ENCODE data around the gene DGKA. TPM values are rescaled to one million over a fixed set of nuclear protein-coding genes. Genes with fewer than 3 reads are reported as not detected.
A peak's percentile ranks its signal among the peaks of the same experiment; 100 is the strongest.

Gene DGKA
- total RNA-seq, 2 experiments from 2014 or later = 301 to 312 TPM

GRCh38 chr12:55957106-55957859 lies 26.3 kb downstream of the DGKA start:
- Mint-ChIP-seq H3K36me3 (peaks cover 15% of the 10 kb centered on the region), H3K27me3 (no peaks in the 10 kb centered on the region), H3K9me3 (ENCODE audit: low read depth) (no peaks in the 10 kb centered on the region), H3K4me3 (no peak overlapping the region), H3K27ac (no peak overlapping the region), H3K4me1 (no peaks in the 10 kb centered on the region)
- ATAC-seq = no peak
- no peak for DNase-seq
- CTCF ChIA-PET = interaction anchor here (0.9 to 2.2 kb wide), 7 partner anchors 17 to 219 kb away, joined by 3 to 5 read pairs (median 5); partner anchors contain the start of gene RAB5B

GRCh38 chr12:55963760-55964159 lies 32.8 kb downstream of the DGKA start:
- ATAC-seq (no peak), DNase-seq (no peak)
- CTCF ChIA-PET = no interaction called here
- Mint-ChIP-seq H3K27me3 (no peaks in the 10 kb centered on the region), H3K4me3 (no peak overlapping the region), H3K4me1 (peaks cover 19% of the 10 kb centered on the region), H3K27ac (no peak overlapping the region), H3K36me3 (peaks cover 9% of the 10 kb centered on the region), H3K9me3 (ENCODE audit: low read depth) (no peaks in the 10 kb centered on the region)

GRCh38 chr12:55965240-55965639 lies 34.3 kb downstream of the DGKA start:
- Mint-ChIP-seq H3K4me1 (peaks cover 29% of the 10 kb centered on the region), H3K27ac (no peak overlapping the region), H3K36me3 (peaks cover 15% of the 10 kb centered on the region), H3K4me3 (no peak overlapping the region), H3K27me3 (no peaks in the 10 kb centered on the region), H3K9me3 (ENCODE audit: low read depth) (no peaks in the 10 kb centered on the region)
- CTCF ChIA-PET = interaction anchor here (1.2 kb wide), 1 partner anchor 9 kb away, joined by 4 read pairs; the partner anchor contains the start of gene RAB5B
- ATAC-seq (no peak), DNase-seq (no peak)

GRCh38 chr12:55965941-55966407 lies 35.0 kb downstream of the DGKA start, which contains the start of gene PMEL:
Gene PMEL (minus strand): TSS chr12:55966042. CDS start chr12:55966011, 31 bp downstream.
- ATAC-seq = no peak
- Mint-ChIP-seq H3K4me3 (peak within 1 kb of the TSS; percentile 98), H3K36me3 (peaks cover 18% of the 10 kb centered on the region), H3K9me3 (ENCODE audit: low read depth) (no peaks in the 10 kb centered on the region), H3K4me1 (peaks cover 35% of the 10 kb centered on the region), H3K27ac (peak within 1 kb of the TSS; percentile 83), H3K27me3 (no peaks in the 10 kb centered on the region)
- CTCF ChIA-PET = no interaction called here
- DNase-seq = no peak

GRCh38 chr12:55966408-55967281 lies 35.7 kb downstream of the DGKA start, which contains the start of gene CDK2:
Gene CDK2 (plus strand): TSS chr12:55966830. CDS start chr12:55967009, 179 bp downstream.
- H3K36me3 Mint-ChIP-seq = peaks cover 24% of the 10 kb centered on the region
- H3K4me3 Mint-ChIP-seq = peak within 1 kb of the TSS; percentile 98
- CTCF ChIA-PET = interaction anchor here (1.2 to 1.7 kb wide), 4 partner anchors 11 to 74 kb away, joined by 3 to 9 read pairs (median 4); no protein-coding TSS in a partner anchor
- H3K27ac Mint-ChIP-seq = peak within 1 kb of the TSS; percentile 83
- ATAC-seq (peak; percentile 97), DNase-seq (peak; percentile 95)
- H3K4me1 Mint-ChIP-seq = peaks cover 40% of the 10 kb centered on the region
- no peaks in the 10 kb centered on the region for H3K9me3 Mint-ChIP-seq (ENCODE audit: low read depth)
- H3K27me3 Mint-ChIP-seq = no peaks in the 10 kb centered on the region

- no peak for ATAC-seq
- DNase-seq = no peak
- peaks cover 41% of the 10 kb centered on the region for H3K4me1 Mint-ChIP-seq
- CTCF ChIA-PET = no interaction called here
- H3K4me3 Mint-ChIP-seq = no peak overlapping the region
- no peak overlapping the region for H3K27ac Mint-ChIP-seq
- H3K27me3 Mint-ChIP-seq = no peaks in the 10 kb centered on the region
- no peaks in the 10 kb centered on the region for H3K9me3 Mint-ChIP-seq (ENCODE audit: low read depth)
- peaks cover 27% of the 10 kb centered on the region for H3K36me3 Mint-ChIP-seq
Measured at GRCh38 chr12:55969356-55969755, 38.4 kb downstream of the DGKA start.

- Mint-ChIP-seq H3K4me3 (no peak overlapping the region), H3K36me3 (peaks cover 27% of the 10 kb centered on the region), H3K27me3 (no peaks in the 10 kb centered on the region), H3K27ac (peak overlapping the region; percentile 44), H3K4me1 (peaks cover 41% of the 10 kb centered on the region), H3K9me3 (ENCODE audit: low read depth) (no peaks in the 10 kb centered on the region)
- DNase-seq = no peak
- CTCF ChIA-PET = interaction anchor here (1.0 kb wide), 1 partner anchor 59 kb away, joined by 3 read pairs; no protein-coding TSS in a partner anchor
- no peak for ATAC-seq
Measured at GRCh38 chr12:55970775-55971174, 39.8 kb downstream of the DGKA start.

- ATAC-seq (no peak), DNase-seq (no peak)
- peaks cover 41% of the 10 kb centered on the region for H3K4me1 Mint-ChIP-seq
- peaks cover 29% of the 10 kb centered on the region for H3K36me3 Mint-ChIP-seq
- H3K27me3 Mint-ChIP-seq = no peaks in the 10 kb centered on the region
- CTCF ChIA-PET = no interaction called here
- H3K27ac Mint-ChIP-seq = peak overlapping the region; percentile 43
- H3K9me3 Mint-ChIP-seq (ENCODE audit: low read depth) = no peaks in the 10 kb centered on the region
- no peak overlapping the region for H3K4me3 Mint-ChIP-seq
Measured at GRCh38 chr12:55972042-55972441, 41.1 kb downstream of the DGKA start.

- CTCF ChIA-PET = interaction anchor here (0.7 kb wide), 1 partner anchor 147 kb away, joined by 4 read pairs; no protein-coding TSS in a partner anchor
- Mint-ChIP-seq H3K27me3 (no peaks in the 10 kb centered on the region), H3K4me1 (peaks cover 40% of the 10 kb centered on the region), H3K36me3 (peaks cover 29% of the 10 kb centered on the region), H3K9me3 (ENCODE audit: low read depth) (no peaks in the 10 kb centered on the region), H3K4me3 (no peak overlapping the region), H3K27ac (no peak overlapping the region)
- DNase-seq (no peak), ATAC-seq (no peak)
Measured at GRCh38 chr12:55972456-55972855, 41.5 kb downstream of the DGKA start.

GRCh38 chr12:55972911-55973598 lies 42.1 kb downstream of the DGKA start:
- ATAC-seq (no peak), DNase-seq (peak; percentile 54)
- Mint-ChIP-seq H3K4me1 (peaks cover 34% of the 10 kb centered on the region), H3K27me3 (no peaks in the 10 kb centered on the region), H3K27ac (no peak overlapping the region), H3K4me3 (no peak overlapping the region), H3K9me3 (ENCODE audit: low read depth) (no peaks in the 10 kb centered on the region), H3K36me3 (peaks cover 28% of the 10 kb centered on the region)
- CTCF ChIA-PET = interaction anchor here (0.7 to 3.1 kb wide), 17 partner anchors 11 to 235 kb away, joined by 3 to 25 read pairs (median 6); partner anchors contain the start of genes DGKA, ORMDL2, SARNP and SMARCC2

GRCh38 chr12:55973599-55974307 lies 42.8 kb downstream of the DGKA start, which contains the start of gene RAB5B:
Gene RAB5B (plus strand): TSS chr12:55974078. CDS start chr12:55986961, 12,883 bp downstream.
- no peaks in the 10 kb centered on the region for H3K27me3 Mint-ChIP-seq
- peaks cover 25% of the 10 kb centered on the region for H3K36me3 Mint-ChIP-seq
- H3K4me1 Mint-ChIP-seq = peaks cover 29% of the 10 kb centered on the region
- H3K4me3 Mint-ChIP-seq = no peak within 1 kb of the TSS
- DNase-seq (peak; percentile 100), ATAC-seq (peak; percentile 93)
- no peak within 1 kb of the TSS for H3K27ac Mint-ChIP-seq
- no peaks in the 10 kb centered on the region for H3K9me3 Mint-ChIP-seq (ENCODE audit: low read depth)
- CTCF ChIA-PET = interaction anchor here (0.7 to 3.1 kb wide), 23 partner anchors 9 to 235 kb away, joined by 3 to 25 read pairs (median 5); partner anchors contain the start of genes DGKA, ORMDL2, SARNP and SMARCC2

- no peaks in the 10 kb centered on the region for H3K27me3 Mint-ChIP-seq
- no peak overlapping the region for H3K4me3 Mint-ChIP-seq
- peaks cover 24% of the 10 kb centered on the region for H3K36me3 Mint-ChIP-seq
- ATAC-seq (peak; percentile 24), DNase-seq (peak; percentile 71)
- no peak overlapping the region for H3K27ac Mint-ChIP-seq
- no peaks in the 10 kb centered on the region for H3K9me3 Mint-ChIP-seq (ENCODE audit: low read depth)
- H3K4me1 Mint-ChIP-seq = peaks cover 26% of the 10 kb centered on the region
- CTCF ChIA-PET = interaction anchor here (0.7 to 3.1 kb wide), 22 partner anchors 10 to 236 kb away, joined by 3 to 25 read pairs (median 5); partner anchors contain the start of genes DGKA, ORMDL2, SARNP and SMARCC2
Measured at GRCh38 chr12:55974308-55974730, 43.4 kb downstream of the DGKA start.

Data from activated CD8-positive, alpha-beta memory T cell treated with anti-CD3 and anti-CD28 coated beads, Interleukin-2, amount 10 ng/mL, durations not matched to agents 7 days and 5 days (primary cell).